IPS-15b (cell line): ENCODE results near the gene STXBP1.

Source experiments
- H3K27me3 ChIP-seq: one replicate; pipeline ENCODE4 v1.6.1; 2013; ENCODE audit warnings: low read length; ENCODE audit not compliant: control insufficient read depth, insufficient read depth
- H3K36me3 ChIP-seq: one replicate; pipeline ENCODE4 v1.6.1; 2013; ENCODE audit warnings: low read length; ENCODE audit not compliant: control insufficient read depth, insufficient read depth
- H3K4me1 ChIP-seq: one replicate; pipeline ENCODE4 v1.6.1; 2013; ENCODE audit warnings: mild to moderate bottlenecking, low read length; ENCODE audit not compliant: control insufficient read depth, insufficient read depth
- H3K4me3 ChIP-seq: one replicate; pipeline ENCODE4 v1.5.1; 2013; ENCODE audit warnings: low read depth, low read length
- H3K9ac ChIP-seq: one replicate; pipeline ENCODE4 v1.6.1; 2013; ENCODE audit warnings: low read depth, mild to moderate bottlenecking, low read length
- H3K9me3 ChIP-seq: one replicate; pipeline ENCODE4 v1.6.1; 2013; ENCODE audit warnings: mild to moderate bottlenecking, low read length; ENCODE audit not compliant: control insufficient read depth, insufficient read depth

The STXBP1 gene

DNA sequence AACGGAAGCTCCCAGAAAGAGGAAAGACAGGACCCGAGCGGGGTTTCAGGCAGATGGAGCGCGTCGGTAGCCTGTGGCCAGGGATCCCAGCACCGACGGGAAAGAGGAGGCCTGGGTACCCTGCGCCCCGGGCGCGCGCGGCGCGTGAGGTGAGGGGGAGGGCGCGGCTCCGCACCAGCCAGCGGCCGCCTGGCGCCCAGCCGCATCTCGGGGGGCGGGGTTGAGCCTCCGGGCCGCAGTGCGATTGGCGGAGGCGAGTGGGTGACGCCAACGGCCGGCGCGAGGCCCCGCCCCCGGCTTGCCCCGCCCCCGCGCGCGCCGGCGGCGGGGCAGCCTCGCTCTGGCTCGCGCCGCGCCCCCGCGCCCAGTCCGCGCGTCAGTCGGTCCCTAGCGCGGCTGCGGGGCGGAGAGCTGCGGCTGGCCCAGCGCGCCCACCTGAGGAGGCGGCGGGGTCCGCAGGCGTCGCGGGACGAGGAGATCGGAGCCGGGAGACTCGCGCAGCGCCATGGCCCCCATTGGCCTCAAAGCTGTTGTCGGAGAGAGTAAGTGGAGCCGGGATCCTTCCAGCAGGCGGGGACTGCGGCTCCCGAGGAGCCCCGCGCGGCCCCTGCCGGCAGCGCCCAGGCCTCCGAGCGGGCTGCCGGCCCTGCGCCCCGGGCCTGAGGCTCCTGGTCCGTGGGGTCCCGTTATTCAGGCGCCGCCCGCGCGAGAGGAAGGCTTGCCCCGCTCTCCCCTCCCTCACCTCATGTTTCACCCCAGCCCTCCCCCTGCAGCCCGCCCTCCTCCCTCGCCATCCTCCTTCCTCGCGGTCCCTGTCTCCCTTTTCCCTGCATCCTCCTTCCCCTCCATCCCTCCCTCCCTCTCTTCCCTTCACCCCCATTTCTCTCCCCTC is at the start of gene STXBP1:
STXBP1 (plus strand) TSS at position 379 of the 892 bp plus-strand sequence; CDS start at position 506, 127 bp downstream.
- peaks cover 3% of the 10 kb centered on the region for H3K36me3 ChIP-seq
- H3K9me3 ChIP-seq = no peaks in the 10 kb centered on the region
- H3K27me3 ChIP-seq = peaks cover 43% of the 10 kb centered on the region
- peaks cover 2% of the 10 kb centered on the region for H3K4me1 ChIP-seq
- H3K4me3 ChIP-seq = peak within 1 kb of the TSS; percentile 83
- H3K9ac ChIP-seq = no peak within 1 kb of the TSS

DNA sequence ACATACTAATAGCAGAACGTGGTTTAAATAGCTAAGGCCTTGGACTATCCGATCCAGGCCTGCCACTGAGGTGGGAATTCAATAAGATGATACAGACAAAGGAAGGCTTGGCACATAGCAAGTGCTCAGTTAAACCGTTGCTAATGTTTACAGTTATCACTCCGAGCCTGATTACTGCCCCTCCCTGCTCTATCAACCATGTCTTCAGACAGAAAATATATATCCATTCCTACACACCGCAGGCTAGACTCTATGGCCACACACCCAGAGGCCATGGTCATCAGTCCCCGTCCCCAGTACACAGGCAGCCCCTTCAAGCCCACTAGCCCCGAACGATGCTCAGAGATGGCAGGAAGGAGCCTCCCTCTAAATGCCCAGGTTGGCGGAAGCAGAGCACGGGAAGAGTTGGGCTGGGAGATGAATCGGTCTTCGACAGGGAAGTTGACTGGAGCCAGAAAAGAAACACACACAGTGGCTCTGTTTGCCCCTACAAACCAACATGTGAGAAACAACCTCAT is 49.7 kb upstream of the STXBP1 start:
- Histone ChIP-seq H3K27me3 (no peaks in the 10 kb centered on the region), H3K4me1 (peaks cover 8% of the 10 kb centered on the region), H3K9me3 (no peaks in the 10 kb centered on the region), H3K36me3 (peaks cover 10% of the 10 kb centered on the region), H3K9ac (no peak overlapping the region), H3K4me3 (no peak overlapping the region)

DNA sequence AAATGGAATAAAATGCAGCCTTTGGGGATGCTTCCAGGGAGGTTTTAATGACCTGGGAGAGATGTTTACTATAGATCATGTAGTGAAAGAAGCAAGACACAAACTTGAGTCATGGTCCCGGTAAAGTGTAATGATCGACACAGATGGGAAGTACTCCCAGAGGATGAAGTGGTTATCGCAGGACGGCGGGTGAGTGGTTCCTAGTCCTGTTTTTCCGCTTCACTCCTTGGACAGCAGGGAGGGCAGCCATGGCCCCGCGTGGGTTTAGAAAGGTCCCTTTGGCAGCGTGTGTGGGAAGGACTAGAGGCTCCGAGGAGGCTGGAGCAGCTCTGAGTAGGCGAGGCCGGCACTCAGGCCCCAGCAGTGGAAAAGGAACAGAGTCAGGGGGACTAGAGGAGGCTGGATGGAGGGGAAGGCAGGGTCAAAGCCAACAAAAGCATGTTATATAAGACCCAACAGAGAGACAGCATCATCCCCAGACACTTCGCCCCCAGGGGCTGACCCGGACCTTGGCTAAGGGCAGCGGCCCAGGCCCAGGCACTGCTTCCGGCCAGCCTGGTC is 49.2 kb upstream of the STXBP1 start:
- H3K4me3 ChIP-seq = no peak overlapping the region
- H3K4me1 ChIP-seq = peaks cover 13% of the 10 kb centered on the region
- H3K27me3 ChIP-seq = peaks cover 4% of the 10 kb centered on the region
- H3K9ac ChIP-seq = no peak overlapping the region
- no peaks in the 10 kb centered on the region for H3K9me3 ChIP-seq
- H3K36me3 ChIP-seq = peaks cover 10% of the 10 kb centered on the region

DNA sequence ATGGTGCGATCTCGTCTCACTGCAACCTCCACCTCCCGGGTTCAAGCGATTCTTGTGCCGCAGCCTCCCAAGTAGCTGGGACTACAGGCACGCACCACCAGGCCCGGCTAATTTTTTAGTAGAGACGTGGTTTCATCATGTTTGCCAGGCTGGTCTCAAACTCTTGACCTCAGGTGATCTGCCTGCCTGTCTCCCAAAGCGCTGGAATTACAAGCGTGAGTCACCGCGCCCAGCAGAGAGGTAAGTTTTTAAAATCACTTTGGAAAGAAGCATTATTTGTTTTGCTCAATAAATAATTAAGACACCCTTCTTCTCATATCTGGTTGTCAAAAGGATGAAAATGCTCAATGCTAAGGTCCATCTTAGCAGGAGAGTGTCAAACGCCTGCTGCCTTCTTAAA is 48.5 kb upstream of the STXBP1 start:
- peaks cover 10% of the 10 kb centered on the region for H3K36me3 ChIP-seq
- no peak overlapping the region for H3K9ac ChIP-seq
- H3K4me3 ChIP-seq = no peak overlapping the region
- peaks cover 6% of the 10 kb centered on the region for H3K27me3 ChIP-seq
- H3K9me3 ChIP-seq = no peaks in the 10 kb centered on the region
- H3K4me1 ChIP-seq = peaks cover 13% of the 10 kb centered on the region

DNA sequence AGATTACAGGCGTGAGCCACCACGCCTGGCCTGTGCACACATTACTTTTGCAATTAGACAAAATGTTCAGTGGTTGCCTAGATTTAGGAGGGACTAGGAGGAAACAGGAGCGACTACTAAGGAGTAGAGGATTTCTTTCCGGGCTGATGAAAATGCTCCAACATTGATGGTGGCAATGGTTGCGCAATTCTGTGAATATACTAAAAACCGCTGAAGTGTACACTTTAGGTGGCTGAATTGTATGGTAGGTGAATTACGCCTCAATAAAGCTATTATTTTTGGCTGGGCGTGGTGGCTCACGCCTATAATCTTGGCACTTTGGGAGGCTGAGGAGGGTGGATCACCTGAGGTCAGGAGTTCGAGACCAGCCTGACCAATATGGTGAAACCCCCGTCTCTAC is 46.8 kb upstream of the STXBP1 start:
- no peak overlapping the region for H3K9ac ChIP-seq
- no peaks in the 10 kb centered on the region for H3K9me3 ChIP-seq
- H3K4me1 ChIP-seq = peaks cover 16% of the 10 kb centered on the region
- peaks cover 13% of the 10 kb centered on the region for H3K27me3 ChIP-seq
- H3K36me3 ChIP-seq = peaks cover 8% of the 10 kb centered on the region
- no peak overlapping the region for H3K4me3 ChIP-seq

DNA sequence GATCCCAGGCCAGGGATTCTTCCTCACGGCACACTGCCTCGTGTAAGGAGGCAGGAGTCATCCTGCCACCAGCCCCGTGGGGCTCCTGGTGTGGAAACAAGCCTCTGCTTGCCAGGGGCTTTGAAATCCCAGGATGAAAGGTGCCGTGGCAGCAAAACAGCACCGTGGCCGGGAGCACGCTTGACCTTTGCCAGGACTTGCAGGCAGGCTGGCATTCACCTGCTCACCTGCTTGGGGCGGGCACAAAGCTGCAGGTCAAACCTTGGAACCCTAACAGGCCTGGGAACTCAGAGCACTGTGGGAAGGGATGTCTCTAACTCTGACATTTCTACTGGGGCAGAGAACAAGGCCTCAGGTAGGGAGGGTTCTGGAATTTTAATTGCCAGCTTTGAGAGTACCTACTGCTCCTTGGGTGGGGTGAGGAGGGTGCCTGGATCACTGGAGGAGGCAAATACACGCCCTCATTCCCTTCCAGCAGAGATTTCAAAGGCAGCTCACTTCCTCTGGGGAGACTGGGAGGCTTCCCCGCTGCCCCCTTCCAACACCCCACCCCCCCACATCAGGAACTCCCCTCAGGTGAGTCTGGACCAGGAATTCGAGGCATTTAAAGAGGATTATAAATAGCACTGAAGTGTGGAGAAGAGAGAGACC is 45.6 kb upstream of the STXBP1 start:
- H3K9ac ChIP-seq = no peak overlapping the region
- H3K4me3 ChIP-seq = peak overlapping the region; percentile 58
- H3K27me3 ChIP-seq = peaks cover 21% of the 10 kb centered on the region
- no peaks in the 10 kb centered on the region for H3K9me3 ChIP-seq
- peaks cover 17% of the 10 kb centered on the region for H3K4me1 ChIP-seq
- H3K36me3 ChIP-seq = no peaks in the 10 kb centered on the region

DNA sequence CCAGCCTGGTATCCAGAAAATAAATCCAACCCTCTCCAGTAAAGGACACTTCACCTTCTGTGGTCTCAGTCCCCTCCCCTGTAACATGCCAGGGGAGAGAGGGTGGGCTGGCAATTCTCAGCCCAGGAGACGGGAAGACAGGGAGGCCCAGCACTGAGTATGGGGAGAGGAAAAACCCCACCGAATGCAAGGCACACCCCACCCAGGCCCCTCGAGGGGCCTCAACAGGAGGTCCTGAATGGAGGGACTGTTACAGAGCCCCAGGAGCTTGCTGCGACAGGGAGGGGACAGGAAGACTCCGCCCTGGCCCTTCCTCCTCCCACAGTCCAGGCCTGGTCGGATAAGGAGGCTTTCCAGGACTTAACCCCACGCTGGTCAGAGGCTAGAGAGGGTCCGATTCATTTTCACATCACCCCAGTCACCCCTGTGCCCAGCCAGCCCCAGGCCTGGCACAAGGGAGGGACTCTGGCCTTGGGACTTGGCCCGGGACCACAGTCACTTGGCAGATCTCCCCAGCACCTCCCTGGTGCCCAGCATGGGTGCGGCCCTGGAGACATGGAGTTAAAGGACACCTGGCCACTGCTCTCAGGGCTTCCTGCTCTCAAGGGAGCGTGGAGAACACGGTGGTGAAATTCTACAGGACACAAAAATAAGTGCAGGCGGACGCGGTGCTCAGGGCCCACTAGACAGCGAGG is 44.9 kb upstream of the STXBP1 start:
- H3K4me1 ChIP-seq = peaks cover 14% of the 10 kb centered on the region
- peak overlapping the region; percentile 58 for H3K4me3 ChIP-seq
- no peak overlapping the region for H3K9ac ChIP-seq
- no peaks in the 10 kb centered on the region for H3K9me3 ChIP-seq
- no peaks in the 10 kb centered on the region for H3K36me3 ChIP-seq
- peaks cover 21% of the 10 kb centered on the region for H3K27me3 ChIP-seq

DNA sequence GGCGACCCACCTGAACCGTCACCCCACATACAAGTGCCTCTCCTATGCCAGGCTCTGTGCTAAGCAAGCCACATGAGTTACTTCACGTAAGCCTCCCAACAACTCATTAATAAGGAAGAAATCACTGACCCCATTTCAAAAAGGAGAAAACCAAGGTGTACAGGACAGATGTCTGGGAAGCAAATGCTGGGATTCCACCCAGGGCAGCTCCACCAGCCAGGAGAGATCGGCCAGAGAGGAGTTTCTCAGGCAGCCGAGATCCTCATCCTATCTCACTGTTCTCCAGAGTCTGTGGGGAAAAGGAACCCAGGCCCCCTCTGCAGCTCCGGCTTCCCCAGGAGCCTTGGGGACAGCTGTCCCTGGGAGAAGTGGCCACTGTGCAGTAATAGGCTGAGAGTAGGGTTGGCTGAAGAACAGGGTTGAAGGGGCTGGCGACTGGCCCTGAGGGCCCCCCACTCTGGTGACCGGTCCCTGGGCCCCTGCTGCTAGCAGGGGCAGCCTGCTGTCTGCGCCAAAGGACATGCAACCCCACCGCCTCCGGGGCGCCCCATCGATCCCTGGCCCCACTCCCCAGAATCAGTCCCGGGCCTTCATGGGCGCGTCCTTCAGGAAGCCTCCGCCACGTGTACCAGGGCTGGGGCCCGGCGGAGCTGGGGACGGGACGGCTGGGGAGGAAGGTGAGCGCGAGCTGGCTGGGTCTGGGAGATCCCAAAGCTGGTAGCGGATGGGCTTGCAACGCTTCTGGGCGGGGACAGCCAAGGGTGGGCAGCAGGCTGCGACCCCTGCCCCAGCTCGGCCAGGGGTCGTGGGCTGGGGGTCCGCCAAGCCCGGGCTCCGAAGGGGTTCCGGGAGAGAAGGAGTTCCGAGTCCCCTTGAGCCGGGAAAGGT is 44.1 kb upstream of the STXBP1 start:
- Histone ChIP-seq H3K4me1 (peaks cover 14% of the 10 kb centered on the region), H3K4me3 (peak overlapping the region; percentile 58), H3K36me3 (no peaks in the 10 kb centered on the region), H3K9ac (peak overlapping the region; percentile 61), H3K9me3 (no peaks in the 10 kb centered on the region), H3K27me3 (peaks cover 21% of the 10 kb centered on the region)

DNA sequence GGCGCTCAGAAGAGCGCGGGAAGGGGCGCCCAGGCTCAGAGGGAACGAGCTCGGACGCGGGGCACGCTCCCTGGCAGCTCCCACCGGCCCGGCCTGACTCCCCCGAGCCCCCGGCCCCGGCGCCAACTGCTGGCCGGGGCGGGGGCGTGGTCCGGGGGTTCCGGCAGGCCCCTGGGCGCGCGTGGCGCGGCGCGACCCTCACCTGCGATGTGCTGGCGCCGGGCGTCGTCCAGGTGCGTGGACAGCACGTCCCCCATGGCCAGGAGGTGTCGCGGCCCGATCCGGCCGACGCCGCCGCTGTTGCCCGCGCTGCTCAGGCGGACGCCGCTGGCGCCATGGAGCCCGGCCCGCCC is 43.5 kb upstream of the STXBP1 start:
- peak overlapping the region; percentile 58 for H3K4me3 ChIP-seq
- H3K4me1 ChIP-seq = peaks cover 14% of the 10 kb centered on the region
- H3K36me3 ChIP-seq = no peaks in the 10 kb centered on the region
- peak overlapping the region; percentile 61 for H3K9ac ChIP-seq
- no peaks in the 10 kb centered on the region for H3K9me3 ChIP-seq
- H3K27me3 ChIP-seq = peaks cover 21% of the 10 kb centered on the region

DNA sequence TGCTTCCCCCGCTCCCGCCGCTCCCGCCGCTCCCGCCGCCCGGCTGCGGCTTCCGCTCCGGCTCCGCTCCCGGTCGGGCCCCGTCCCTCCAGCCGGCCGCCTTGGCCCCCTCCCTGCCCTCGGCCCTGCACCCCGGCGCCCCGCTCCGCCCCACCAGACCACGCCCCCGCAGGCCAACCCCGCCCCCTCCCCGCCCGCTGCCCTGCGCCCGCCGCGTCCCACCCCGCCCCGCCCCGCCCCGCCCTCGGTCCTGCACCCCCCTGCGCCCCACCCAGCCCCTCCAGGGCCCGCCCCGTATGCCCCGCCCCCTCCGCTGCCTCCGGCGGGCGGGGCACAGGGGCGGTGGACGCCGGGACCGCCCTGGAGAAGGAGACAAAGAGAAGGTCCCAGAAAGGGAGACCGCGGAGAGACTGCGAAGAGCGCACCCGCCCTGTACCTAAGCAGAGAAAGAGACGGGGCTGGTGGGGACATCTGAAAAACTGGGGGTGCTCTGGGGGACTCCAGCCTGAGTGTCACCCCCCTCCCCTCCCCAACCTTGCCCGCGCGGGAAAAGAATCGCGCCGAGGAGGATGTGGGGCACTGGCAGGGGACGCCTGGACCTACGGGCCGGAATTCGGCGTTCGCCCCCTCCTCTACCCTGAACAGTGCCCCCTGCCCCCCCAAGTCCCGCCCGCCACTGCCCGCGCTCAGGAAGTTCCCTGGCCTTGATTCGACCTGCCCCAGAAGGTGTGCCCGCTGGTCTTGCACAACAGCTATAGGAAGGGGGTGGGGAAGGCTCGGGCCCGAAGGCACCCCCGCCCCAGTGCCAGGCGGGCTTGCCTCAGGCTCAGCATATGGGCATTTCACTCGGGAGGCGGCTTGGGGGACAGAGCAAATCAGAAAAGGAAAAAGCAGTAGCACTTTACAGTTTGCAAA is 42.8 kb upstream of the STXBP1 start:
- H3K9me3 ChIP-seq = no peaks in the 10 kb centered on the region
- H3K4me1 ChIP-seq = peaks cover 14% of the 10 kb centered on the region
- H3K36me3 ChIP-seq = no peaks in the 10 kb centered on the region
- H3K9ac ChIP-seq = no peak overlapping the region
- peak overlapping the region; percentile 60 for H3K4me3 ChIP-seq
- H3K27me3 ChIP-seq = peaks cover 21% of the 10 kb centered on the region
